ENCODE data around the gene LHFPL3. TPM values are rescaled to one million over a fixed set of nuclear protein-coding genes. Genes with fewer than 3 reads are reported as not detected.

Gene LHFPL3
- polyA plus RNA-seq, 1 of the 3 experiments (the other 2 are of a cell fraction) = not detected

DNA sequence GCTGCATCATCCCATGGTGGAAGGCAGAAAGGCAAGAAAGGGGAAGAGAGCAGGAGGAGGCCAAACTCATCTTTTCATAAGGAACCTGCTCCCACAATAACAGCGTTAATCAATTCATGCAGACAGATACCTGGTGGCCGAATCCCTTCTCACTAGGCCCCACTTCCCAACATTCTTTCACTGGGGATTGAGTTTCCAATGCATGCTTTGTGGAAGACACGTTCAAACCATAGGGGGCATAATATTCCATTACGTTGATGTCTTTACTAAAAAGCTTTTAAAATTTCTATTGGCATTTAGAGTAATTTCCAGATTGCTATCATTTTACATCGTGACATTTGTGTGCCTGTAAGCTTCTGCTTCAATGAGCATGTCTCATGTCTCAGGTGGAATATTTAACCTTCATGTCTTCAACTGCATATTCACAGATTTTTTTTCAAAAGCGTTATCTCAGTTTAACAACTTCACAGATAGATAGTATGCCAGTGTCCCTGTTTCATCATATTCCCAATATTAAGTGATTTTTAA lies 88.5 kb downstream of the LHFPL3 start:
- no peak overlapping the region for H2AFZ ChIP-seq (ENCODE audit: low read depth)
- H3K4me3 ChIP-seq (ENCODE audit: low read depth in 2 of 2, low read length in 1 of 2) = no peak overlapping the region
- no peak overlapping the region for H3K4me2 ChIP-seq
- H3K27me3 ChIP-seq (ENCODE audit: insufficient read depth) = 0 out of 2 replicates have a peak, but pooled peaks cover 14% of the 10 kb centered on the region
- no peak for DNase-seq
- ChIA-PET CTCF (interaction anchor here (0.7 kb wide), 1 partner anchor 10 kb away, joined by 3 read pairs; no protein-coding TSS in a partner anchor), POLR2A (no interaction called here)
- TF ChIP-seq, protein P1, sequence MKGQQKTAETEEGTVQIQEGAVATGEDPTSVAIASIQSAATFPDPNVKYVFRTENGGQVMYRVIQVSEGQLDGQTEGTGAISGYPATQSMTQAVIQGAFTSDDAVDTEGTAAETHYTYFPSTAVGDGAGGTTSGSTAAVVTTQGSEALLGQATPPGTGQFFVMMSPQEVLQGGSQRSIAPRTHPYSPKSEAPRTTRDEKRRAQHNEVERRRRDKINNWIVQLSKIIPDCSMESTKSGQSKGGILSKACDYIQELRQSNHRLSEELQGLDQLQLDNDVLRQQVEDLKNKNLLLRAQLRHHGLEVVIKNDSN (IDR thresholded peaks at IDR 0.05; ENCODE audit: borderline replicate concordance, low read depth) = no peak
- TF ChIP-seq POLR2AphosphoS5 (IDR thresholded peaks at IDR 0.05; ENCODE audit: low read depth, low read length) (no peak), YY1 (IDR thresholded peaks at IDR 0.05; ENCODE audit: low read depth) (no peak), TCF12 (IDR thresholded peaks at IDR 0.05) (no peak), FOXM1 (IDR thresholded peaks at IDR 0.05; ENCODE audit: low read depth) (no peak)
- TF ChIP-seq, protein P2, sequence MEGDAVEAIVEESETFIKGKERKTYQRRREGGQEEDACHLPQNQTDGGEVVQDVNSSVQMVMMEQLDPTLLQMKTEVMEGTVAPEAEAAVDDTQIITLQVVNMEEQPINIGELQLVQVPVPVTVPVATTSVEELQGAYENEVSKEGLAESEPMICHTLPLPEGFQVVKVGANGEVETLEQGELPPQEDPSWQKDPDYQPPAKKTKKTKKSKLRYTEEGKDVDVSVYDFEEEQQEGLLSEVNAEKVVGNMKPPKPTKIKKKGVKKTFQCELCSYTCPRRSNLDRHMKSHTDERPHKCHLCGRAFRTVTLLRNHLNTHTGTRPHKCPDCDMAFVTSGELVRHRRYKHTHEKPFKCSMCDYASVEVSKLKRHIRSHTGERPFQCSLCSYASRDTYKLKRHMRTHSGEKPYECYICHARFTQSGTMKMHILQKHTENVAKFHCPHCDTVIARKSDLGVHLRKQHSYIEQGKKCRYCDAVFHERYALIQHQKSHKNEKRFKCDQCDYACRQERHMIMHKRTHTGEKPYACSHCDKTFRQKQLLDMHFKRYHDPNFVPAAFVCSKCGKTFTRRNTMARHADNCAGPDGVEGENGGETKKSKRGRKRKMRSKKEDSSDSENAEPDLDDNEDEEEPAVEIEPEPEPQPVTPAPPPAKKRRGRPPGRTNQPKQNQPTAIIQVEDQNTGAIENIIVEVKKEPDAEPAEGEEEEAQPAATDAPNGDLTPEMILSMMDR (IDR thresholded peaks at IDR 0.05) = no peak
- WGBS (ENCODE audit: low lambda C conversion rate) = 3% methylated on average over 6 of the region's 6 CpGs
- H3K9ac ChIP-seq = no peak overlapping the region
- H3K36me3 ChIP-seq (replicated peaks in 1 of 2; ENCODE audit: control insufficient read depth in 1 of 2, insufficient read depth in 2 of 2, low read length in 1 of 2) = no peaks in the 10 kb centered on the region
- no peaks in the 10 kb centered on the region for H3K4me1 ChIP-seq (ENCODE audit: control insufficient read depth in 1 of 2, insufficient read depth in 2 of 2, low read depth in 1 of 2, low read length in 1 of 2)
- no peaks in the 10 kb centered on the region for H3F3A ChIP-seq (replicated peaks; ENCODE audit: insufficient read depth)
- no peaks in the 10 kb centered on the region for H4K20me1 ChIP-seq (ENCODE audit: insufficient read depth)
- no peaks in the 10 kb centered on the region for H3K9me3 ChIP-seq
- no peaks in the 10 kb centered on the region for H3K79me2 ChIP-seq (ENCODE audit: insufficient read depth)
- no peaks in the 10 kb centered on the region for H3K9me2 ChIP-seq
- H3K27ac ChIP-seq (ENCODE audit: low read depth in 2 of 2, low read length in 1 of 2) = no peak overlapping the region

DNA sequence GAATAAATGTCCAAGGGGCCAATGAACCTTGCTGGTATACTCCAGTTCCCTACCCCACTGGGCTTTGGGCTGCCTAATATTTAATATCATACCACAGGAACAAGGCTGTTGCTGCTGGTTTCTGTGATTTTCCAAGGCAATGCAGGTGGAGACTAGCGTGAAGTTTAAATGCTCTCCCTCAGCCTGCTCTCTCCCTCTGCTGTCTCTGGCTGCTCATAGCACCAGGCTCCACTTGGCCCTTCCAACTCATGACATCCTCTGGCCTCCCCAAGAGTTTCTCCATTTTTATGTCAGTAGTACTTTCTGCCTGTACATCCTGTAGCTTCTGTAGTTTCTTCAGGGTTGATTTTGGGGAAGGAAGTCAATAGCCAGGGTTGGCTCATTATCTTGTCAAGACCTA lies 103.5 kb downstream of the LHFPL3 start:
- ChIA-PET POLR2A (no interaction called here), CTCF (interaction anchor here (1.6 kb wide), 1 partner anchor 486 kb away, joined by 3 read pairs; no protein-coding TSS in a partner anchor)
- Histone ChIP-seq H3K36me3 (replicated peaks in 1 of 2; ENCODE audit: control insufficient read depth in 1 of 2, insufficient read depth in 2 of 2, low read length in 1 of 2) (no peaks in the 10 kb centered on the region), H3K9ac (no peak overlapping the region), H3K9me2 (peaks cover 5% of the 10 kb centered on the region; the same call in 1 of the 2 replicates), H3K4me3 (ENCODE audit: low read depth in 2 of 2, low read length in 1 of 2) (no peak overlapping the region), H3K27ac (ENCODE audit: low read depth in 2 of 2, low read length in 1 of 2) (no peak overlapping the region), H4K20me1 (ENCODE audit: insufficient read depth) (no peaks in the 10 kb centered on the region), H3K4me2 (no peak overlapping the region), H3K27me3 (ENCODE audit: insufficient read depth) (peaks cover 10% of the 10 kb centered on the region; the same call in 1 of the 2 replicates), H3K79me2 (ENCODE audit: insufficient read depth) (no peaks in the 10 kb centered on the region), H2AFZ (ENCODE audit: low read depth) (no peak overlapping the region), H3K9me3 (no peaks in the 10 kb centered on the region), H3F3A (replicated peaks; ENCODE audit: insufficient read depth) (no peaks in the 10 kb centered on the region), H3K4me1 (ENCODE audit: control insufficient read depth in 1 of 2, insufficient read depth in 2 of 2, low read depth in 1 of 2, low read length in 1 of 2) (no peaks in the 10 kb centered on the region)
- TF ChIP-seq SMC3 (IDR thresholded peaks at IDR 0.05; ENCODE audit: low read depth, low read length) (no peak), YY1 (IDR thresholded peaks at IDR 0.05; ENCODE audit: low read depth) (no peak)
- WGBS (ENCODE audit: low lambda C conversion rate) = 0% methylated on average over 1 of the region's 1 CpG
- DNase-seq = no peak

DNA sequence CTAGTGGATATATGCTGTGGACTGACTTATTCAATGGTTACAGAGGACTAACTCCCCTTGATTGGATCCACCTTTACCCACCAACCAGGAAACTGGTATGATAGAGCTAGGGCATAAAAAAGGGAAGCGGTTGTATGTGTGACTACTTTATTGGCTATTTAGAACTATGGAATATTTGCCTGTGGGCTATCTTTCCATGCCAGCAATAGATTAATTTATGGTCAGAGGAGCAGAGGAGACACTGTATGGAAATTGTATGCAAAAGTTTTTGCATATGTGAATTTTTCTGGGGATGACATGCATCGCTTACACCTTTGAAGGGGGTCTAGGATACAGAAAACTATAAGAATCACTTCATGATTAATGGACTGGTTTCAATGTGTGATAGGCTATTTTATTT lies 105.7 kb downstream of the LHFPL3 start:
- Histone ChIP-seq H3K4me1 (ENCODE audit: control insufficient read depth in 1 of 2, insufficient read depth in 2 of 2, low read depth in 1 of 2, low read length in 1 of 2) (no peaks in the 10 kb centered on the region), H2AFZ (ENCODE audit: low read depth) (no peak overlapping the region), H4K20me1 (ENCODE audit: insufficient read depth) (no peaks in the 10 kb centered on the region), H3F3A (replicated peaks; ENCODE audit: insufficient read depth) (no peaks in the 10 kb centered on the region), H3K4me2 (no peak overlapping the region), H3K9me3 (no peaks in the 10 kb centered on the region), H3K27me3 (ENCODE audit: insufficient read depth) (peaks cover 10% of the 10 kb centered on the region; the same call in 1 of the 2 replicates), H3K9me2 (peaks cover 5% of the 10 kb centered on the region), H3K27ac (ENCODE audit: low read depth in 2 of 2, low read length in 1 of 2) (no peak overlapping the region), H3K36me3 (replicated peaks in 1 of 2; ENCODE audit: control insufficient read depth in 1 of 2, insufficient read depth in 2 of 2, low read length in 1 of 2) (no peaks in the 10 kb centered on the region), H3K79me2 (ENCODE audit: insufficient read depth) (no peaks in the 10 kb centered on the region), H3K4me3 (ENCODE audit: low read depth in 2 of 2, low read length in 1 of 2) (no peak overlapping the region), H3K9ac (no peak overlapping the region)
- CTCF ChIA-PET = no interaction called here
- DNase-seq = no peak
- 4% methylated on average over 2 of the region's 2 CpGs for WGBS (ENCODE audit: low lambda C conversion rate)
- POLR2A ChIA-PET = no interaction called here
- TF ChIP-seq, protein P3, sequence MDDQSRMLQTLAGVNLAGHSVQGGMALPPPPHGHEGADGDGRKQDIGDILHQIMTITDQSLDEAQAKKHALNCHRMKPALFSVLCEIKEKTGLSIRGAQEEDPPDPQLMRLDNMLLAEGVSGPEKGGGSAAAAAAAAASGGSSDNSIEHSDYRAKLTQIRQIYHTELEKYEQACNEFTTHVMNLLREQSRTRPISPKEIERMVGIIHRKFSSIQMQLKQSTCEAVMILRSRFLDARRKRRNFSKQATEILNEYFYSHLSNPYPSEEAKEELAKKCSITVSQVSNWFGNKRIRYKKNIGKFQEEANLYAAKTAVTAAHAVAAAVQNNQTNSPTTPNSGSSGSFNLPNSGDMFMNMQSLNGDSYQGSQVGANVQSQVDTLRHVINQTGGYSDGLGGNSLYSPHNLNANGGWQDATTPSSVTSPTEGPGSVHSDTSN (IDR thresholded peaks at IDR 0.05) = no peak
- TF ChIP-seq EZH2phosphoT487 (IDR thresholded peaks at IDR 0.05; ENCODE audit: borderline replicate concordance, low read depth) = no peak
- no peak for TF ChIP-seq RCOR1 (IDR thresholded peaks at IDR 0.05; ENCODE audit: low read length)
- TF ChIP-seq, protein P4, sequence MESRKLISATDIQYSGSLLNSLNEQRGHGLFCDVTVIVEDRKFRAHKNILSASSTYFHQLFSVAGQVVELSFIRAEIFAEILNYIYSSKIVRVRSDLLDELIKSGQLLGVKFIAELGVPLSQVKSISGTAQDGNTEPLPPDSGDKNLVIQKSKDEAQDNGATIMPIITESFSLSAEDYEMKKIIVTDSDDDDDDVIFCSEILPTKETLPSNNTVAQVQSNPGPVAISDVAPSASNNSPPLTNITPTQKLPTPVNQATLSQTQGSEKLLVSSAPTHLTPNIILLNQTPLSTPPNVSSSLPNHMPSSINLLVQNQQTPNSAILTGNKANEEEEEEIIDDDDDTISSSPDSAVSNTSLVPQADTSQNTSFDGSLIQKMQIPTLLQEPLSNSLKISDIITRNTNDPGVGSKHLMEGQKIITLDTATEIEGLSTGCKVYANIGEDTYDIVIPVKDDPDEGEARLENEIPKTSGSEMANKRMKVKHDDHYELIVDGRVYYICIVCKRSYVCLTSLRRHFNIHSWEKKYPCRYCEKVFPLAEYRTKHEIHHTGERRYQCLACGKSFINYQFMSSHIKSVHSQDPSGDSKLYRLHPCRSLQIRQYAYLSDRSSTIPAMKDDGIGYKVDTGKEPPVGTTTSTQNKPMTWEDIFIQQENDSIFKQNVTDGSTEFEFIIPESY (IDR thresholded peaks at IDR 0.05; ENCODE audit: borderline replicate concordance, low read depth) = no peak
- TF ChIP-seq, protein P5, sequence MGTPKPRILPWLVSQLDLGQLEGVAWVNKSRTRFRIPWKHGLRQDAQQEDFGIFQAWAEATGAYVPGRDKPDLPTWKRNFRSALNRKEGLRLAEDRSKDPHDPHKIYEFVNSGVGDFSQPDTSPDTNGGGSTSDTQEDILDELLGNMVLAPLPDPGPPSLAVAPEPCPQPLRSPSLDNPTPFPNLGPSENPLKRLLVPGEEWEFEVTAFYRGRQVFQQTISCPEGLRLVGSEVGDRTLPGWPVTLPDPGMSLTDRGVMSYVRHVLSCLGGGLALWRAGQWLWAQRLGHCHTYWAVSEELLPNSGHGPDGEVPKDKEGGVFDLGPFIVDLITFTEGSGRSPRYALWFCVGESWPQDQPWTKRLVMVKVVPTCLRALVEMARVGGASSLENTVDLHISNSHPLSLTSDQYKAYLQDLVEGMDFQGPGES (IDR thresholded peaks at IDR 0.05; ENCODE audit: low read depth, low read length) = no peak
- no peak for TF ChIP-seq YY1 (IDR thresholded peaks at IDR 0.05; ENCODE audit: low read depth)
- TF ChIP-seq, protein P6, sequence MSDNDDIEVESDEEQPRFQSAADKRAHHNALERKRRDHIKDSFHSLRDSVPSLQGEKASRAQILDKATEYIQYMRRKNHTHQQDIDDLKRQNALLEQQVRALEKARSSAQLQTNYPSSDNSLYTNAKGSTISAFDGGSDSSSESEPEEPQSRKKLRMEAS (IDR thresholded peaks at IDR 0.05; ENCODE audit: low read depth) = no peak

Data from SK-N-SH (cell line).